Activated CD4-positive, alpha-beta T cell treated with anti-CD3 and anti-CD28 coated beads for 36 hours (primary cell): ENCODE measurements around the gene QSOX2. TPM values are rescaled to one million over a fixed set of nuclear protein-coding genes. Genes with fewer than 3 reads are reported as not detected.

ENCODE experiments used
- ATAC-seq: fragments of 200-7000 bp; cut with Tn5 transposase; one replicate; pipeline ENCODE4 v1.10.0; 2021; ENCODE audit warnings: mild to moderate bottlenecking, moderate library complexity
- CTCF ChIA-PET: fragments of 350-600 bp; sonication (Branson Sonifier 250); formaldehyde crosslinking; loops from one replicate; lab custom pipeline; 2021; ENCODE audit warnings: antibody characterized with exemption; lab: Charles Lee
- POLR2A ChIA-PET: fragments of 350-600 bp; sonication (Branson Sonifier 250); formaldehyde crosslinking; loops from one replicate; lab custom pipeline; 2021; ENCODE audit warnings: antibody characterized with exemption, inconsistent platforms; lab: Charles Lee
- DNase-seq: peaks from one replicate; pipeline ENCODE4 v3.0.0-alpha.2; 2020
- H3K27ac Mint-ChIP-seq: one replicate; pipeline ENCODE4 v1.8.0; 2021; ENCODE audit warnings: mixed read lengths
- H3K27me3 Mint-ChIP-seq: one replicate; pipeline ENCODE4 v1.8.0; 2021; ENCODE audit warnings: mixed read lengths
- H3K36me3 Mint-ChIP-seq: one replicate; pipeline ENCODE4 v1.8.0; 2021; ENCODE audit warnings: low read depth, mixed read lengths
- H3K4me1 Mint-ChIP-seq: one replicate; pipeline ENCODE4 v1.8.0; 2021; ENCODE audit warnings: mixed read lengths
- H3K4me3 Mint-ChIP-seq: one replicate; pipeline ENCODE4 v1.8.0; 2021; ENCODE audit warnings: mild to moderate bottlenecking, moderate library complexity, mixed read lengths
- H3K9me3 Mint-ChIP-seq: one replicate; pipeline ENCODE4 v1.8.0; 2021; ENCODE audit warnings: low read depth, mixed read lengths
- intact Hi-C, 2 experiments: fragments of 100-400 bp; cut with DNase I in 1 of 2; cut with micrococcal nuclease in 1 of 2; formaldehyde crosslinking; loops; one replicate each; pipeline versions ENCODE4 v1.14.2 to v1.15.1; 2022 to 2024; cut with DNase I, micrococcal nuclease
- total RNA-seq, 2 experiments: library from RNA; stranded (reverse); gene quantifications; one replicate each; pipeline ENCODE4 v1.2.3, GENCODE V29; 2021

Gene QSOX2
- total RNA-seq, 2 experiments from 2014 or later, result 18.1 to 21.2 TPM

- H3K36me3 Mint-ChIP-seq, result no peaks in the 10 kb centered on the region
- peaks cover 3% of the 10 kb centered on the region for H3K27me3 Mint-ChIP-seq
- ChIA-PET POLR2A (no interaction called here), CTCF (no interaction called here)
- no peak for ATAC-seq
- H3K27ac Mint-ChIP-seq, result no peak overlapping the region
- no peak for DNase-seq
- no peaks in the 10 kb centered on the region for H3K4me1 Mint-ChIP-seq
- intact Hi-C loops, result no loop called here
- no peak overlapping the region for H3K4me3 Mint-ChIP-seq
- H3K9me3 Mint-ChIP-seq, result no peaks in the 10 kb centered on the region
Observed at GRCh38 chr9:136178773-136179075, 66.9 kb downstream of the QSOX2 start.

- Mint-ChIP-seq H3K4me3 (no peak overlapping the region), H3K36me3 (no peaks in the 10 kb centered on the region), H3K9me3 (no peaks in the 10 kb centered on the region), H3K4me1 (no peaks in the 10 kb centered on the region), H3K27ac (no peak overlapping the region), H3K27me3 (peaks cover 3% of the 10 kb centered on the region)
- CTCF ChIA-PET, result no interaction called here
- intact Hi-C loops, result no loop called here
- DNase-seq, result no peak
- no peak for ATAC-seq
- POLR2A ChIA-PET, result no interaction called here
Observed at GRCh38 chr9:136178061-136178772, 67.4 kb downstream of the QSOX2 start.

- CTCF ChIA-PET, result interaction anchor here (0.6 kb wide), 1 partner anchor 355 kb away, joined by 3 read pairs; no protein-coding TSS in a partner anchor
Observed at GRCh38 chr9:136177224-136177623, 68.4 kb downstream of the QSOX2 start.

GRCh38 chr9:136175616-136176197, 69.9 kb downstream of the QSOX2 start:
- H3K27ac Mint-ChIP-seq, result no peak overlapping the region
- H3K4me3 Mint-ChIP-seq, result no peak overlapping the region
- intact Hi-C loops, result no loop called here
- no peaks in the 10 kb centered on the region for H3K36me3 Mint-ChIP-seq
- H3K9me3 Mint-ChIP-seq, result no peaks in the 10 kb centered on the region
- ChIA-PET CTCF (interaction anchor here (0.5 kb wide), 1 partner anchor 103 kb away, joined by 6 read pairs; no protein-coding TSS in a partner anchor), POLR2A (interaction anchor here (0.6 kb wide), 1 partner anchor 1979 kb away, joined by 5 read pairs; no protein-coding TSS in a partner anchor)
- H3K4me1 Mint-ChIP-seq, result no peaks in the 10 kb centered on the region
- DNase-seq (no peak), ATAC-seq (no peak)
- peaks cover 3% of the 10 kb centered on the region for H3K27me3 Mint-ChIP-seq

More at GRCh38 chr9:136177224-136177623, 68.4 kb downstream of the QSOX2 start:
- Mint-ChIP-seq H3K36me3 (no peaks in the 10 kb centered on the region), H3K27ac (no peak overlapping the region), H3K4me1 (no peaks in the 10 kb centered on the region), H3K4me3 (no peak overlapping the region), H3K9me3 (no peaks in the 10 kb centered on the region), H3K27me3 (peaks cover under 1% of the 10 kb centered on the region)
- no peak for ATAC-seq
- DNase-seq, result no peak
- intact Hi-C loops, result no loop called here
- POLR2A ChIA-PET, result no interaction called here

GRCh38 chr9:136174779-136175615, 70.6 kb downstream of the QSOX2 start:
- H3K4me3 Mint-ChIP-seq, result no peak overlapping the region
- no peaks in the 10 kb centered on the region for H3K9me3 Mint-ChIP-seq
- intact Hi-C loops, result loop anchor here in 1 of 2 experiments (5.0 kb wide), 1 partner anchor 92 kb away; no protein-coding TSS in a partner anchor
- H3K36me3 Mint-ChIP-seq, result no peaks in the 10 kb centered on the region
- POLR2A ChIA-PET, result interaction anchor here (0.6 kb wide), 1 partner anchor 1978 kb away, joined by 5 read pairs; no protein-coding TSS in a partner anchor
- CTCF ChIA-PET, result interaction anchor here (0.5 kb wide), 1 partner anchor 104 kb away, joined by 6 read pairs; no protein-coding TSS in a partner anchor
- no peak for DNase-seq
- H3K27ac Mint-ChIP-seq, result no peak overlapping the region
- no peak for ATAC-seq
- H3K27me3 Mint-ChIP-seq, result peaks cover 3% of the 10 kb centered on the region
- H3K4me1 Mint-ChIP-seq, result no peaks in the 10 kb centered on the region

- Mint-ChIP-seq H3K4me3 (no peak overlapping the region), H3K36me3 (no peaks in the 10 kb centered on the region), H3K27me3 (peaks cover 5% of the 10 kb centered on the region), H3K4me1 (no peaks in the 10 kb centered on the region), H3K9me3 (no peaks in the 10 kb centered on the region), H3K27ac (no peak overlapping the region)
- no peak for ATAC-seq
- intact Hi-C loops, result loop anchor here in 1 of 2 experiments (5.0 kb wide), 1 partner anchor 94 kb away; no protein-coding TSS in a partner anchor
- DNase-seq, result no peak
- CTCF ChIA-PET, result no interaction called here
- POLR2A ChIA-PET, result no interaction called here
Observed at GRCh38 chr9:136173648-136174290, 71.8 kb downstream of the QSOX2 start.

GRCh38 chr9:136172412-136173079, 73.1 kb downstream of the QSOX2 start:
- CTCF ChIA-PET, result no interaction called here

GRCh38 chr9:136171801-136172411, 73.7 kb downstream of the QSOX2 start:
- no peaks in the 10 kb centered on the region for H3K9me3 Mint-ChIP-seq
- CTCF ChIA-PET, result interaction anchor here (0.8 kb wide), 1 partner anchor 470 kb away, joined by 3 read pairs; no protein-coding TSS in a partner anchor
- POLR2A ChIA-PET, result no interaction called here
- H3K36me3 Mint-ChIP-seq, result no peaks in the 10 kb centered on the region
- peaks cover 6% of the 10 kb centered on the region for H3K27me3 Mint-ChIP-seq
- H3K4me1 Mint-ChIP-seq, result no peaks in the 10 kb centered on the region
- no peak overlapping the region for H3K27ac Mint-ChIP-seq
- ATAC-seq (no peak), DNase-seq (no peak)
- H3K4me3 Mint-ChIP-seq, result no peak overlapping the region
- intact Hi-C loops, result loop anchor here in 1 of 2 experiments (5.0 kb wide), 1 partner anchor 95 kb away; no protein-coding TSS in a partner anchor

More at GRCh38 chr9:136172412-136173079, 73.1 kb downstream of the QSOX2 start:
- POLR2A ChIA-PET, result no interaction called here
- Mint-ChIP-seq H3K27me3 (peaks cover 5% of the 10 kb centered on the region), H3K4me3 (no peak overlapping the region), H3K36me3 (no peaks in the 10 kb centered on the region), H3K27ac (no peak overlapping the region), H3K9me3 (no peaks in the 10 kb centered on the region), H3K4me1 (no peaks in the 10 kb centered on the region)
- ATAC-seq (no peak), DNase-seq (no peak)
- intact Hi-C loops, result loop anchor here in 1 of 2 experiments (5.0 kb wide), 1 partner anchor 95 kb away; no protein-coding TSS in a partner anchor

GRCh38 chr9:136171009-136171800, 74.4 kb downstream of the QSOX2 start:
- DNase-seq, result no peak
- Mint-ChIP-seq H3K4me3 (no peak overlapping the region), H3K9me3 (no peaks in the 10 kb centered on the region), H3K27me3 (peaks cover 6% of the 10 kb centered on the region), H3K36me3 (no peaks in the 10 kb centered on the region), H3K4me1 (no peaks in the 10 kb centered on the region), H3K27ac (no peak overlapping the region)
- ChIA-PET POLR2A (no interaction called here), CTCF (interaction anchor here (0.7 to 1.1 kb wide), 3 partner anchors 12 to 469 kb away, joined by 3 read pairs; no protein-coding TSS in a partner anchor)
- intact Hi-C loops, result loop anchor here in 1 of 2 experiments (5.0 kb wide), 1 partner anchor 96 kb away; no protein-coding TSS in a partner anchor
- ATAC-seq, result no peak
